Kidney (tissue), 14 donors: ENCODE measurements around the gene KIAA0232. TPM values are rescaled to one million over a fixed set of nuclear protein-coding genes. Genes with fewer than 3 reads are reported as not detected.

Experiments used
- DNase-seq, 5 donors: peaks; one replicate each; pipeline ENCODE4 v3.0.0-alpha.2; 2013 to 2020
- FAIRE-seq: peaks from 2 replicates; lab custom pipeline; 2012; peaks lifted over from hg19 to GRCh38; lab: Jason Lieb, UNC
- H3K27ac ChIP-seq, 2 donors: one replicate each; pipeline ENCODE4 v1.7.0; 2013; ENCODE audit warnings: low read depth in 2 of 2, low read length in 2 of 2, inconsistent platforms in 1 of 2
- H3K27me3 ChIP-seq: one replicate; pipeline ENCODE4 v1.7.1; 2013; ENCODE audit warnings: low read length, inconsistent platforms; ENCODE audit not compliant: control insufficient read depth, insufficient read depth
- H3K36me3 ChIP-seq, 3 donors: one replicate each; pipeline versions ENCODE4 v1.7.0 to v1.7.1; 2013; ENCODE audit warnings: low read length in 3 of 3, control low read depth in 1 of 3, inconsistent platforms in 1 of 3; ENCODE audit not compliant: insufficient read depth in 3 of 3, control insufficient read depth in 2 of 3
- H3K4me1 ChIP-seq, 3 donors: one replicate each; pipeline versions ENCODE4 v1.7.0 to v1.7.1; 2013; ENCODE audit warnings: low read length in 3 of 3, inconsistent platforms in 1 of 3, low read depth in 1 of 3; ENCODE audit not compliant: control insufficient read depth in 2 of 3, insufficient read depth in 2 of 3
- H3K4me3 ChIP-seq, 3 donors: one replicate each; pipeline versions ENCODE4 v1.7.0 to v1.8.1; 2013; ENCODE audit warnings: low read length in 3 of 3, control low read depth in 1 of 3, inconsistent platforms in 1 of 3
- H3K9ac ChIP-seq, 3 donors: one replicate each; pipeline versions ENCODE4 v1.7.0 to v1.7.1; 2013; ENCODE audit warnings: low read length in 3 of 3, control low read depth in 1 of 3, inconsistent platforms in 1 of 3
- H3K9me3 ChIP-seq, 3 donors: one replicate each; pipeline versions ENCODE4 v1.7.0 to v1.7.1; 2013; ENCODE audit warnings: low read length in 3 of 3, control low read depth in 1 of 3, inconsistent platforms in 1 of 3; ENCODE audit not compliant: control insufficient read depth in 2 of 3, insufficient read depth in 1 of 3
- intact Hi-C: fragments of 100-400 bp; cut with DNase I; formaldehyde crosslinking; loops from one replicate; pipeline ENCODE4 v1.11.1; 2022
- polyA plus RNA-seq: library from polyadenylated mRNA; stranded (reverse); fragments of 350-450 nt; fragmentation: Illumina TruSeq; extraction: RNeasy Lipid Tissue Mini Kit (QIAGEN cat#74804); gene quantifications from one replicate; pipeline ENCODE4 v1.2.3, GENCODE V29; 2014; ENCODE audit warnings: low read depth, low replicate concordance; ENCODE audit not compliant: insufficient read depth
- total RNA-seq: library from RNA; stranded (reverse); fragmentation: NEBNext Ultra II Directional; extraction: Animal tissue kit (Norgen Biotek cat#: 25700); gene quantifications from one replicate; pipeline ENCODE4 v1.2.1, GENCODE V29; 2021
- TF ChIP-seq, protein P1 (sequence below): IDR thresholded peaks from 3 replicates; pipeline ENCODE4 v1.5.1; 2012; ENCODE audit warnings: mild to moderate bottlenecking, moderate library complexity, borderline replicate concordance; ENCODE audit not compliant: insufficient read depth; ENCODE audit errors: extremely low read depth
- donor health status: control.
- donor health status: control.
- donor health status: control.
- donor health status: control.
- donor health status: control.
- donor health status: DM: yes; HTN: yes; CAD: no.
- donor health status: Normal renal cell carcinoma (clear cell type).

The KIAA0232 gene
- total and polyA plus RNA-seq, 2 donors from 2014 or later = 14.0 to 39.9 TPM

DNA sequence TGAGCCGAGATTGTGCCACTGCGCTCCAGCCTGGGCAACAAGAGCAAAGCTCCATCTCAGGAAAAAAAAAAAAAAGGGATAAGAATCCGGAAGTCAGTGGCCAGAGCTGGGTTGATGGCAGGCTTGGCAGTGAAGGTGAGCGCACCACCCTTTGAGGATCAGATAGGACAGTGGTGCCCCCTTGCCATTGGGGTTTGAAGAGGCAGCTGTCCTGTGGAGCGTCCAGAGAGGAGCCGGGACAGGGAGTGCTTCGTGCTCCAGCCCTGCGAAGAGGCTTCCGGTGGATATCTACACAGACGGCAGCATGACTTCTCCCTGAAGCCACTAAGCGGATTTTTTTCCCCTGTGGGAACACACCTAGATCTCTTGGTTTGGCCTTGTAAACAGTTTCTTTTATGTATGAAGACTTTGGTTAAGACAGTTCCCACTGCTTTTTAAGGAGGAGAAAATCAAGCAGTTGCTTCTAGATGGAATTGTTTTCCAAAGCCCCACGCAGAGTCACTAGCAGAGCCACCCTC lies 133.6 kb downstream of the KIAA0232 start:
- Histone ChIP-seq H3K4me1 (peaks cover 2 to 43% (median 37%) of the 10 kb centered on the region in 3 donors), H3K9ac (peak overlapping the region in 1 of 3 donors; percentile 80), H3K27ac (peak overlapping the region; percentile 85 to 89), H3K27me3 (no peaks in the 10 kb centered on the region), H3K4me3 (peak overlapping the region in 1 of 3 donors; percentile 3), H3K9me3 (no peaks in the 10 kb centered on the region), H3K36me3 (no peaks in the 10 kb centered on the region)
- DNase-seq = no peak
- TF ChIP-seq, protein P1, sequence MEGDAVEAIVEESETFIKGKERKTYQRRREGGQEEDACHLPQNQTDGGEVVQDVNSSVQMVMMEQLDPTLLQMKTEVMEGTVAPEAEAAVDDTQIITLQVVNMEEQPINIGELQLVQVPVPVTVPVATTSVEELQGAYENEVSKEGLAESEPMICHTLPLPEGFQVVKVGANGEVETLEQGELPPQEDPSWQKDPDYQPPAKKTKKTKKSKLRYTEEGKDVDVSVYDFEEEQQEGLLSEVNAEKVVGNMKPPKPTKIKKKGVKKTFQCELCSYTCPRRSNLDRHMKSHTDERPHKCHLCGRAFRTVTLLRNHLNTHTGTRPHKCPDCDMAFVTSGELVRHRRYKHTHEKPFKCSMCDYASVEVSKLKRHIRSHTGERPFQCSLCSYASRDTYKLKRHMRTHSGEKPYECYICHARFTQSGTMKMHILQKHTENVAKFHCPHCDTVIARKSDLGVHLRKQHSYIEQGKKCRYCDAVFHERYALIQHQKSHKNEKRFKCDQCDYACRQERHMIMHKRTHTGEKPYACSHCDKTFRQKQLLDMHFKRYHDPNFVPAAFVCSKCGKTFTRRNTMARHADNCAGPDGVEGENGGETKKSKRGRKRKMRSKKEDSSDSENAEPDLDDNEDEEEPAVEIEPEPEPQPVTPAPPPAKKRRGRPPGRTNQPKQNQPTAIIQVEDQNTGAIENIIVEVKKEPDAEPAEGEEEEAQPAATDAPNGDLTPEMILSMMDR = no peak
- intact Hi-C loops = no loop called here
- FAIRE-seq = no peak

DNA sequence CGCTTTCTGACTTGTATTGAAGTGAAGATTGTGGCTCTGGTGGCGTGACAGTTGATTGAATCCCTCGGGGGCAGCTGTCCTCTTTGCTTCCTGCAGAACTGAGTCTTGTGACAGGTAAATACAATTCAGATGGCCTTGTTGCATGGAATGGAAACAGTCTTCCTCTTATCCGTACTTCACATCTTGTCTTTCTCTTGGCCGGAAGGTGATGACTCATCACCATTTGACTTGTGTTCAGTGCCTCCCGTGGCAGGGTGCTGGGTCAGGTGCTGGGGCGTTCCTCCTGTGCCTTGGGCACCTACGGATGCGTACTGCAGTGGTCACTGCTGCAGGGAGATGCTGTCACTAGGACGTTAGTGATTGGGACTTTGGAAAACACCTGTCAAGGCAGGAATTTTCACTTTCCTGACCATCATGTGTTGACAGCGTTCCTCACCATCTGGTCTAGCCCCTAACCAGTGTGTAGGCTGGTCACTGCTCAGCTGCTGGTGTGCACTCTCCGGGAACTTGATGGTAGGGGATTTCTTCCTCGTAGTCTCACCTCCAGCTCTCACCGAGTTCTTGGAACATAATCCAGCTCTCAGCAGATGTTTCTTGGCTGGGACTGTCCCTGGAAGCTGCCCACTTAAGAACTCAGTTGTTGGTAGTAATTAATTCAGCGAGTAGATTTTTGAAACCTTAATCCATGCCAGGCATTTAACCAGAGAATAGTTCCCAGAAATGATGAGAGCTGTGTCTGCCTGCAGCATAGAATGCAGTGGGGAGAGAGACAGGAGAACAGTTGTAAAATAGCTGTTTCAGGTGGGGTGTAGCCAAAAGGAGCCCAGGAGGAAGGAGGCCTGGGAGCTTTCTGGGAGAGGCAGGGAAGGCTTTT lies 134.3 kb downstream of the KIAA0232 start:
- peak overlapping the region in 2 of 3 donors; percentile 57 to 80 for H3K9ac ChIP-seq
- peak overlapping the region; percentile 85 to 89 for H3K27ac ChIP-seq
- no peaks in the 10 kb centered on the region for H3K9me3 ChIP-seq
- TF ChIP-seq, protein P1 = no peak
- FAIRE-seq = no peak
- H3K4me1 ChIP-seq = peaks cover 2 to 38% (median 37%) of the 10 kb centered on the region in 3 donors
- intact Hi-C loops = no loop called here
- peak in 1 of 5 donors; percentile 89 for DNase-seq
- H3K27me3 ChIP-seq = no peaks in the 10 kb centered on the region
- no peaks in the 10 kb centered on the region for H3K36me3 ChIP-seq
- H3K4me3 ChIP-seq = peak overlapping the region in 2 of 3 donors; percentile 3 to 36

- TF ChIP-seq, protein P1 = peak; percentile 41
- no peaks in the 10 kb centered on the region for H3K27me3 ChIP-seq
- DNase-seq (peak; percentile 46 to 94 (median 73)), FAIRE-seq (no peak)
- peaks cover 2 to 38% (median 37%) of the 10 kb centered on the region in 3 donors for H3K4me1 ChIP-seq
- no peaks in the 10 kb centered on the region for H3K9me3 ChIP-seq
- H3K4me3 ChIP-seq = no peak overlapping the region
- peak overlapping the region; percentile 85 to 89 for H3K27ac ChIP-seq
- H3K36me3 ChIP-seq = no peaks in the 10 kb centered on the region
- H3K9ac ChIP-seq = peak overlapping the region in 2 of 3 donors; percentile 57 to 80
- intact Hi-C loops = no loop called here
Observed at GRCh38 chr4:6917461-6918271, 135.1 kb downstream of the KIAA0232 start.
